Measurements from ENCODE around the gene TXNRD3. TPM values are rescaled to one million over a fixed set of nuclear protein-coding genes. Genes with fewer than 3 reads are reported as not detected.
"Not testable (repeated sequence)": the region's sequence is repeated elsewhere in the genome, so short reads cannot be mapped to it uniquely, and the experiment has no call there.

Gene TXNRD3
- total RNA-seq, 1 experiment from 2014 or later, result 7.8 TPM

DNA sequence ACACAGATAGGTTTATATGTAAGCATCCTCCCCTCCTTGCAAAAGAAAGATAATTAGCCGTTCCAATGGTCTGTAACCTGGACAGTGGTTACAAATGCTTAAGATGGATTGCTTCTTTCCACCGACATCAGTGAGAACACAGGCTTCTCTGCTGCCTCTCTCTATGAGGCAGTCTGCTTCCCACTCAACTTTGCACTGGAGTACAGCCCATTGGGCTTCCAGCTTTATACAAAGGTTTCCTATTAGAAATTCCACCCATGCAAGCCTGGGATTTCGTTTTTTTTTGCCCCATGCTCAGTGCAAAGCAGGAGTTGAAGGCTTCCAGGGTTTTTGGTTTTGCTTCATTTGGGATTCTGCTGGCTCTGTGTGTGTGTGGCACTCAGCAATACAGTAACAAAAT lies 48.9 kb downstream of the TXNRD3 start:
- H3K36me3 ChIP-seq (ENCODE audit: low read depth, low read length), result no peaks in the 10 kb centered on the region
- intact Hi-C loops (cut with micrococcal nuclease), result no loop called here

DNA sequence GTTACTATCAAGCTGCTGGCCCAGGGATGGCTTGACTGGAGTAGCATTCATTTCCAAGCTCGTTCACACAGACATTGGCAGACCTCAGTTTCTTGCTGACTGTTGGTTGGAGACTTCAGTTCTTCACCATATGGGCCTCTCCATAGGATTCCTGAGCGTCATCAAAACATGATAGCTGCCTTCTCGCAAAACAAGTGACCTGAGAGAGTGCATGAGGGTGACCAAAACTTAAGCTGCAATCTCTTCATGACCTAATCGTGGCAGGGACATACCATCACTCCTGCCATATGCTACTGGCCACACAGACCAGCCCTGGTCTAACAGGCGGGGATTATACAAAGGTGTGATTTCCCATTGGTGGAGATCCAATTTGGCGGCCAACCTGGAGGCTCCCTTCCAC lies 50.2 kb downstream of the TXNRD3 start:
- POLR2A ChIA-PET (ENCODE audit: unreplicated experiment), result no interaction called here
- Histone ChIP-seq H3K9me3 (ENCODE audit: low read length) (no peaks in the 10 kb centered on the region), H3K36me3 (ENCODE audit: low read depth, low read length) (no peaks in the 10 kb centered on the region), H4K20me1 (ENCODE audit: low read length) (no peaks in the 10 kb centered on the region), H3K27ac (ENCODE audit: low read length) (no peak overlapping the region), H3K4me3 (ENCODE audit: low read length) (no peak overlapping the region), H3K4me1 (ENCODE audit: insufficient read depth, low read length) (peaks cover 11% of the 10 kb centered on the region), H3K9ac (ENCODE audit: low read length) (no peak overlapping the region), H3K4me2 (ENCODE audit: low read length) (no peak overlapping the region), H3F3A (ENCODE audit: low read length, unreplicated experiment) (no peaks in the 10 kb centered on the region), H3K27me3 (ENCODE audit: low read length) (no peaks in the 10 kb centered on the region), H2AFZ (ENCODE audit: low read length) (no peak overlapping the region), H3K79me2 (ENCODE audit: low read length) (no peaks in the 10 kb centered on the region), H3K9me2 (replicated peaks; ENCODE audit: low read length) (no peaks in the 10 kb centered on the region)
- ATAC-seq, result no peak
- CTCF ChIA-PET, result no interaction called here
- no peak for TF ChIP-seq EZH2 (IDR thresholded peaks at IDR 0.05; ENCODE audit: low read length, unreplicated experiment)
- TF ChIP-seq EZH2phosphoT487 (IDR thresholded peaks at IDR 0.05; ENCODE audit: borderline replicate concordance, low read length), result no peak
- TF ChIP-seq, protein P1, sequence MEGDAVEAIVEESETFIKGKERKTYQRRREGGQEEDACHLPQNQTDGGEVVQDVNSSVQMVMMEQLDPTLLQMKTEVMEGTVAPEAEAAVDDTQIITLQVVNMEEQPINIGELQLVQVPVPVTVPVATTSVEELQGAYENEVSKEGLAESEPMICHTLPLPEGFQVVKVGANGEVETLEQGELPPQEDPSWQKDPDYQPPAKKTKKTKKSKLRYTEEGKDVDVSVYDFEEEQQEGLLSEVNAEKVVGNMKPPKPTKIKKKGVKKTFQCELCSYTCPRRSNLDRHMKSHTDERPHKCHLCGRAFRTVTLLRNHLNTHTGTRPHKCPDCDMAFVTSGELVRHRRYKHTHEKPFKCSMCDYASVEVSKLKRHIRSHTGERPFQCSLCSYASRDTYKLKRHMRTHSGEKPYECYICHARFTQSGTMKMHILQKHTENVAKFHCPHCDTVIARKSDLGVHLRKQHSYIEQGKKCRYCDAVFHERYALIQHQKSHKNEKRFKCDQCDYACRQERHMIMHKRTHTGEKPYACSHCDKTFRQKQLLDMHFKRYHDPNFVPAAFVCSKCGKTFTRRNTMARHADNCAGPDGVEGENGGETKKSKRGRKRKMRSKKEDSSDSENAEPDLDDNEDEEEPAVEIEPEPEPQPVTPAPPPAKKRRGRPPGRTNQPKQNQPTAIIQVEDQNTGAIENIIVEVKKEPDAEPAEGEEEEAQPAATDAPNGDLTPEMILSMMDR (conservative IDR thresholded peaks at IDR 0.05; ENCODE audit: low read depth, low read length), result no peak
- intact Hi-C loops (cut with micrococcal nuclease), result no loop called here
- no peak for DNase-seq
- no TSS peak for BruUV-seq (replicated peaks)

More for the DNA sequence above, 48.9 kb downstream of the TXNRD3 start:
- Histone ChIP-seq H3F3A (ENCODE audit: low read length, unreplicated experiment) (no peaks in the 10 kb centered on the region), H3K4me3 (ENCODE audit: low read length) (no peak overlapping the region), H3K79me2 (ENCODE audit: low read length) (no peaks in the 10 kb centered on the region), H3K9me3 (ENCODE audit: low read length) (no peaks in the 10 kb centered on the region), H3K27ac (ENCODE audit: low read length) (no peak overlapping the region), H3K9me2 (replicated peaks; ENCODE audit: low read length) (no peaks in the 10 kb centered on the region), H3K9ac (ENCODE audit: low read length) (no peak overlapping the region), H3K27me3 (ENCODE audit: low read length) (no peaks in the 10 kb centered on the region), H3K4me1 (ENCODE audit: insufficient read depth, low read length) (peaks cover 11% of the 10 kb centered on the region), H4K20me1 (ENCODE audit: low read length) (no peaks in the 10 kb centered on the region), H3K4me2 (ENCODE audit: low read length) (no peak overlapping the region), H2AFZ (ENCODE audit: low read length) (no peak overlapping the region)
- no peak for DNase-seq
- BruUV-seq (replicated peaks), result no TSS peak
- TF ChIP-seq EZH2 (IDR thresholded peaks at IDR 0.05; ENCODE audit: low read length, unreplicated experiment), result no peak
- TF ChIP-seq EZH2phosphoT487 (IDR thresholded peaks at IDR 0.05; ENCODE audit: borderline replicate concordance, low read length), result no peak
- TF ChIP-seq, protein P1 (conservative IDR thresholded peaks at IDR 0.05; ENCODE audit: low read depth, low read length), result no peak
- ChIA-PET CTCF (no interaction called here), POLR2A (ENCODE audit: unreplicated experiment) (no interaction called here)
- no peak for ATAC-seq

DNA sequence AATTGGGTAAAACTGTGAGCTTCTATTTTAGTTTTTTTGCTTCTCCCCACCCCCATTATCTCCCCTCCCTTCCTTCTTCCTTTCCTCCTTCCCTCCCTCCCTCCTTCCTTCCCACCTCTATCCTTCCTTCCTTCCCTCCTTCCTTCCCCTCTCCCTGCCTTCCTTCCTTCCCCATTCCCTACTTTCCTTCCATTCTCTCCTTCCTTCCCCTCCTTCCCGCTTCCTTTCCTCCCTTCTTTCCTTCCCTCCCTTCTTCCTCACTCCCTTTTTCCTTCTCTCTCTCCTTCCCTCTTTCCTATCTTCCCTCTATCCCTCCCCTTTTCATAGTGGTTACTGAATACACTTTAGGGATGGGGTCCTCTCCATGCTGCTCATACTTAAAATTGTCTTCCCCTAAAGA lies 55.8 kb downstream of the TXNRD3 start:
- intact Hi-C loops (cut with micrococcal nuclease), result no loop called here
- H3K4me2 ChIP-seq (ENCODE audit: low read length), result no peak overlapping the region
- ATAC-seq (no peak), DNase-seq (no peak)
- no peak overlapping the region for H3K27ac ChIP-seq (ENCODE audit: low read length)
- POLR2A ChIA-PET (ENCODE audit: unreplicated experiment), result no interaction called here
- H3K79me2 ChIP-seq (ENCODE audit: low read length), result no peaks in the 10 kb centered on the region
- no peak overlapping the region for H3K4me3 ChIP-seq (ENCODE audit: low read length)
- H3K9ac ChIP-seq (ENCODE audit: low read length), result no peak overlapping the region
- no peaks in the 10 kb centered on the region for H4K20me1 ChIP-seq (ENCODE audit: low read length)
- no peaks in the 10 kb centered on the region for H3F3A ChIP-seq (ENCODE audit: low read length, unreplicated experiment)
- CTCF ChIA-PET, result no interaction called here
- no TSS peak for BruUV-seq (replicated peaks)
- H3K4me1 ChIP-seq (ENCODE audit: insufficient read depth, low read length), result no peaks in the 10 kb centered on the region
- H3K9me2 ChIP-seq (replicated peaks; ENCODE audit: low read length), result no peaks in the 10 kb centered on the region
- no peaks in the 10 kb centered on the region for H3K36me3 ChIP-seq (ENCODE audit: low read depth, low read length)
- H2AFZ ChIP-seq (ENCODE audit: low read length), result no peak overlapping the region
- no peaks in the 10 kb centered on the region for H3K27me3 ChIP-seq (ENCODE audit: low read length)
- no peaks in the 10 kb centered on the region for H3K9me3 ChIP-seq (ENCODE audit: low read length)
- TF ChIP-seq, protein P1 (conservative IDR thresholded peaks at IDR 0.05; ENCODE audit: low read depth, low read length), result no peak
- TF ChIP-seq EZH2 (IDR thresholded peaks at IDR 0.05; ENCODE audit: low read length, unreplicated experiment) (no peak), EZH2phosphoT487 (IDR thresholded peaks at IDR 0.05; ENCODE audit: borderline replicate concordance, low read length) (no peak)

DNA sequence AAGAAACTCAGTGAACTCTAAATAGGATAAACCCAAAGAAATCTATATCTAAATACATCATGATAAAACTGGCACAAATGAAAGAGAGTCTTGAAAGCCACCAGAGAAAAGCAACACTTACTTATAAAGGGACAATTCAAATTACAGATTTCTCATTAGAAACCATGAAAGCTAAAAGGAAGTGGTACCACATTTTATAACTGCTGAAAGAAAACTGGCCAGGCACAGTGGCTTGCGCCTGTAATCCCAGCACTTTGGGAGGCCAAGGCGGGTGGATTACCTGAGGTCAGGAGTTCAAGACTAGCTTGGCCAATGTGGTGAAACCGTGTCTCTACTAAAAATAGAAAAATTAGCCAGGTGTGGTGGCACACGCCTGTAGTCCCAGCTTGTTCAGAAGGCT lies 59.4 kb downstream of the TXNRD3 start:
- H2AFZ ChIP-seq (ENCODE audit: low read length); H3K9me2 ChIP-seq (replicated peaks; ENCODE audit: low read length); H3K4me3 ChIP-seq (ENCODE audit: low read length); BruUV-seq (replicated peaks); ATAC-seq; H4K20me1 ChIP-seq (ENCODE audit: low read length); DNase-seq; H3K27ac ChIP-seq (ENCODE audit: low read length); H3K9me3 ChIP-seq (ENCODE audit: low read length); H3F3A ChIP-seq (ENCODE audit: low read length, unreplicated experiment); H3K4me1 ChIP-seq (ENCODE audit: insufficient read depth, low read length); H3K9ac ChIP-seq (ENCODE audit: low read length); H3K27me3 ChIP-seq (ENCODE audit: low read length); H3K79me2 ChIP-seq (ENCODE audit: low read length); CTCF ChIA-PET; POLR2A ChIA-PET (ENCODE audit: unreplicated experiment); H3K4me2 ChIP-seq (ENCODE audit: low read length); H3K36me3 ChIP-seq (ENCODE audit: low read depth, low read length); intact Hi-C loops (cut with micrococcal nuclease): not testable (repeated sequence)

DNA sequence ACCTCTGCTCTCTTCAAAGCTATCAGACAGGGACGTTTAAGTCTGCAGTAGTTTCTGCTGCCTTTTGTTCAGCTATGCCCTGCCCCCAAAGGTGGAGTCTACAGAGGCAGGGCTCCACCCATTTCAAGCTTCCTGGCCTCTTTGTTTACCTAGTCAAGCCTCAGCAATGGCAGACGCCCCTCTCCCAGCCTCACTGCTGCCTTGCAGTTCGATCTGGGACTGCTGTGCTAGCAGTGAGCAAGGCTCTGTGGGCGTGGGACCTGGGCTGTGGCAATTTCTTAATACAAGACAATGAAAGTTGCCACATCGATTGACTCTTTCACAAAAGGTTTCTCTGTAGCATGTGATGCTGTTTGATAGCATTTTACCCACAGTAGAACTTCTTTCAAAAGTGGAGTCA lies 63.4 kb downstream of the TXNRD3 start:
- H3K4me3 ChIP-seq (ENCODE audit: low read length); H3K27me3 ChIP-seq (ENCODE audit: low read length); H3K4me2 ChIP-seq (ENCODE audit: low read length); H2AFZ ChIP-seq (ENCODE audit: low read length); intact Hi-C loops (cut with micrococcal nuclease); DNase-seq; ATAC-seq; H3K4me1 ChIP-seq (ENCODE audit: insufficient read depth, low read length); BruUV-seq (replicated peaks); H3K27ac ChIP-seq (ENCODE audit: low read length); H3K36me3 ChIP-seq (ENCODE audit: low read depth, low read length); H4K20me1 ChIP-seq (ENCODE audit: low read length); H3K9me2 ChIP-seq (replicated peaks; ENCODE audit: low read length); H3K9me3 ChIP-seq (ENCODE audit: low read length); H3K9ac ChIP-seq (ENCODE audit: low read length); CTCF ChIA-PET; H3F3A ChIP-seq (ENCODE audit: low read length, unreplicated experiment); H3K79me2 ChIP-seq (ENCODE audit: low read length); POLR2A ChIA-PET (ENCODE audit: unreplicated experiment): not testable (repeated sequence)

Data from PC-3 (cell line).